NCI-H1105 treated with DMSO at 0.1 percent for 48 hours (cell line): ENCODE measurements around the gene STPG4.
A peak's percentile ranks its signal among the peaks of the same experiment; 100 is the strongest.
"Not testable (repeated sequence)": the region's sequence is repeated elsewhere in the genome, so short reads cannot be mapped to it uniquely, and the experiment has no call there.

Experiments
- DNase-seq: peaks from one replicate; lab custom pipeline; 2025; lab: John Stamatoyannopoulos, UW

Gene STPG4, protein sequence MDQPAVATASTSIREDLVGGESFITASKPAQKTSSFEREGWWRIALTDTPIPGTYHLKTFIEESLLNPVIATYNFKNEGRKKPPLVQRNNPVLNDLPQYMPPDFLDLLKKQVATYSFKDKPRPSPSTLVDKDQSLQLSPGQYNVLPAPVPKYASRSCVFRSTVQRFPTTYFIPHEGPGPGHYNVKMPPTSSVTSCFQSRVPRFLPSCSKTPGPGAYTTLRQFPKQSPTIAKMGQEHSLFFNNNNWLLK

DNA sequence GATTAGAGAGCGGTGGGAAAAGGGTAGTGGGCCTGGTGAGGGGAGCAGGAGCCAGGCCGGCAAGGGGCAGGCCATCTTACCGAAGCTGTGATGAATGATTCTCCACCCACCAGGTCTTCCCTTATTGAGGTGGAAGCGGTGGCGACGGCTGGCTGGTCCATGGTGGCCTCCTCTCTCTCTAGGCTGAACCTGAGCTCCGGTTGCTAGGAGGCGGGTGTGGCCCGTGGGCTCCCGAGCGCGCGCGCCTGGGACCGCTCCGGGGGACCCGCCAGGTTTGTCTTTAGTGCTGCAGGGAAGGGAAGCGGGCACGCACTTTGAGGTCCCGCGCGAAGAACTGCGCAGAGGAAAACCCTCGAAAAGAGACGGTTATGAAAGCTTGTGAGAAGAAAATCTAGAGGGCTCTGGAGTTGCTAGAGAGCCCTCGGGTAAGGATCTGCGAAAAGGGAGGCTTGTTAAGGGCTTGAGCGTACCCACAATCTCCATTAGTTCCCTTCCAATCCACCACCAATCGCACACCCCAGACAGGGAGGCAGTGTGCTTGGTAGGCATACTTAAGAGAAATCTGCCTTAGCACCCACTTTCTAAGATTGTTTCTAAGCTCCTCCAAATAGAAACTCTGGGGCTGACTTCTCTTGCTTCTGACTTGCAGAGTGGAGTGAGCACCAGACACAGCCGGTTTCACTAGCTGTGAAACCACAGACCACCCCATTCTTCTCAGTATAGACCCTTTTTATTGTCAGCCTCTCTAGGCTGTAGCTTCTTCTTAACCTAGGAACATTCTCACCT is at the start of gene STPG4:
Gene STPG4 (minus strand): TSS at position 218 of the 786 bp plus-strand sequence. CDS start 57 bp downstream, at position 161.
- DNase-seq = no peak

DNA sequence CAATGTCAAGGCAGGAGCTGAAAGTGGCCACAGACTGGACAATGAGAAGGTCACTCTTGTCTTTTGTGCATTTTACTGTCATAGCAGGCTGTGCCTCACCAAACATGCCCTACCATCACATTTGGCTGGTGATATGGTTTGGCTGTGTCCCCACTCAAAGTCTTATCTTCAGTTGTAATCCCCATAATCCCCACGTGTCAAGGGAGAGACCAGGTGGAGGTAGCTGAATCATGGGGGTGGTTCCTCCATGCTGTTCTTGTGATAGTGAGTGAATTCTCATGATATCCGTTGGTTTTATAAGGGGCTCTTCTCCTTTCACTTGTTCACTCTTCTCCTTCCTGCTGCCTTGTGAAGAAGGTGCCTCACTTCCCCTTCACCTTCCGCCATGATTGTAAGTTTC is 49.6 kb upstream of the STPG4 start:
- DNase-seq = no peak

GRCh38 chr2:47203995-47204394 is 48.9 kb upstream of the STPG4 start:
- DNase-seq = no peak

GRCh38 chr2:47201224-47201623 is 46.1 kb upstream of the STPG4 start:
- no peak for DNase-seq

DNA sequence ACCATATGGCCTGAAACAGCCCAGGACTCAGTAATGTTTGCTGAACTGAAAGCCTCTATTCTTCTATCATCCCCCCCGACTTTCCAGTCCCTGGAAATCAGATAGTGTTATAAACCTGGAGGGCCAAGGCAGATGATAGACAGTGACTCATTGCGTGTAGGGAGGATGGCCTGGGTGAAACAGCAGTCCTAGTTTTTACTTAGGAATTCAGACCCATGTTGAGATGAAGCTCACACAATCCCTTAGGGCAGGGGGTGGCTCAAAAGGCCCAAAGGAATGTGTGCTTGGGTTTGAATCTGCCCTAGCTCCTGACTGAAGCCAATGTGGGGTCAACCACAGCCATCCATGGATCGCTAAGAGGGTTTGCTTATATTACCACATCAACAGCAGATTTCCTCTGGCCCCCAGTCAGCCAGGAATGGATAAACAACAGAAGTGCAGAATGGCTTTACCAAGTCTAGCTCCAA is 43.9 kb upstream of the STPG4 start:
- DNase-seq = no peak

GRCh38 chr2:47196499-47196898 is 41.4 kb upstream of the STPG4 start:
- no peak for DNase-seq

DNA sequence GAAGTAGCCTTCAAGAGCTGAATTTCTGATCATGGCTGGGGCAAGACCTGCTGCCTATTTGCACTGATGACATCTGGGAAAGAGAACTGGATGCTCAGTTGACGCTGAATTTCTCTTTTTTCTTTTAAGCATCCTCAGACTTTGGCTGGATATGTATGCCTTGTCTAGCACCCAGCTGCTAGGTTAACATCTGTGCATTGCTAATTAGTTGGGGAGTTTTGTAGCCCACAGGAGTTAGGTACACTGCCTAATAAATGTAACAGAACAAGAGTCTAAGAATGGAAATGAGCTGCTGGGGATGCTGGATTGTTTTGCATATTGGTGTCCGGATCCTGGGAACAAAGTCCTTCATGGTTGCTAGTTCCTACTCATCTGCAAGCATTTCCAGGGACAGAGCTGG is 40.9 kb upstream of the STPG4 start:
- DNase-seq = no peak

- DNase-seq = no peak
Observed at GRCh38 chr2:47195148-47195547, 40.0 kb upstream of the STPG4 start.

DNA sequence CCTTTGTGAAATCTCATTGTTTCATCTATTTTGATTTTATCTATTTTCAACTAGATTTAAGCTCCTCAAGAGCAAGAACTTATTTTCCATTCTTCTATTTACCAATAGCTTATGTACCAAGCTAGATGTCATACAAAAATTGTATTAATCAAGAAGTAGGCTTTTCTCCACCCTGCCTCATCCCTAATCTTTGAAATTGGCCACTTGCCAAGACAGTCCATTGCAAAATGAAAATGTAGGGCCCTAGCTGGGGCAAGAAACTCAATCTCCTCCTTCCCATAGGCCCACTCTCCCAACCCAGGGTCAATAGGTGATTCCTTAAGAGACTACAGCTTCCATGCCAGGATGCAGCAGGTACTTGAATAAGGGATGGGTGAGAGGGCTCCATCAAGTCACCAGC is 39.3 kb upstream of the STPG4 start:
- no peak for DNase-seq

DNA sequence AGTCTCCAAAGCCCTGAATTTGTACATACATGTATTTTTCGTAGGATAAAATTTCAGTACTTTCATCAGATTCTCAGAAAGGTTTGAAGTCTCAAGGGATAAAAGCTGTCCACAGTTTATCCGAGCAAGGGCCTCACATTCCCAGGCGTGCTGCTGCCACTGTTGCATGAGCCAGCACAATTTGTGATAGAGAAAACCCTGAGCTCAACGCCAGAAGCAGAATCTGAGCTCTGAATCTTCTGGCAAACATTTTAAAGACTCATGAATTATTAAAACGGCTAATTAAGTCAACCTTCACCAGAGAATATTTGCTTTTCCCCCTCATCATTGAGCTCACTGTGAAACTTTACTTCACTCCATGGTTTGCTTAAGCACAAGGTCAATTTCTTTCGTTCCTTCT is 38.5 kb upstream of the STPG4 start:
- no peak for DNase-seq

- DNase-seq = no peak
Observed at GRCh38 chr2:47190188-47190881, 35.2 kb upstream of the STPG4 start.

DNA sequence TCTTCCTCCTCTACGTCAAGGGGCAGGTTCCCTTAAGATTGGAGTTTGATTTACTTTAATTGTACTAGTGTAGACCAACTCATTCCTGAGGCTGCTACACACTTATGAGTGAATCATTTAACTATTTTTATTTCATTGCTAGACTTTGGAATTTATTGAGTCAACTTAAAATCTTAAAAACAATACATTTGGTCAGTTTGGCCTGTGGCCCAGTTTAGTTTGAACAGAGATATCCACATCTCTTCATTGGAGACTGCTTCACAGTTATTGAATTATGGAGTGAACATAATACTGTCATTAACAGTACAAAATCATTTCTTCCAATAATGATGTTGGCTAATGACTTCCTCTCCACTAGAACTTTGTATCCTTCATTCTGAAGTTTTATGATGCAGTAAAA is 34.5 kb upstream of the STPG4 start:
- DNase-seq = no peak

GRCh38 chr2:47187069-47187468 is 32.0 kb upstream of the STPG4 start:
- DNase-seq = no peak

DNA sequence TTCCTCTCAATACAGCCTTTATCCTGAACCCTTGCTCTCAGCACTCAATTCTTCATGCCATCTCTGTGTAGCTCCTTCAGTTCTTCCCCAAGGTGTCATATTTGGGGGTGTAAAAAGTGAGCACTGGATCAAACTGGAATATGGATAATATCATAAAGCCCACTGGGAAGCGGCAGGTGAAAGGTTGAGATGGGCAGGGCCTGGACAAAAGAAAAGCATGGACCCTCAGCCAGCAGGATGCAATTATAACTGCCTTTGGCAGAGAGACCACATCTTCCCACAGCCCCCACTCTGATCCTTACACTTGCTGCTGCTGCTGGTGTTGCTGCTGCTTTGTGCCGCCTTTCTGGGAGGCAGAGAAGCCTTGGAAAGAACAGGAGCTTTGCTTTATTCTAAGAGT is 31.2 kb upstream of the STPG4 start:
- no peak for DNase-seq

- not testable (repeated sequence) for DNase-seq
Observed at GRCh38 chr2:47185098-47185497, 30.0 kb upstream of the STPG4 start.

DNA sequence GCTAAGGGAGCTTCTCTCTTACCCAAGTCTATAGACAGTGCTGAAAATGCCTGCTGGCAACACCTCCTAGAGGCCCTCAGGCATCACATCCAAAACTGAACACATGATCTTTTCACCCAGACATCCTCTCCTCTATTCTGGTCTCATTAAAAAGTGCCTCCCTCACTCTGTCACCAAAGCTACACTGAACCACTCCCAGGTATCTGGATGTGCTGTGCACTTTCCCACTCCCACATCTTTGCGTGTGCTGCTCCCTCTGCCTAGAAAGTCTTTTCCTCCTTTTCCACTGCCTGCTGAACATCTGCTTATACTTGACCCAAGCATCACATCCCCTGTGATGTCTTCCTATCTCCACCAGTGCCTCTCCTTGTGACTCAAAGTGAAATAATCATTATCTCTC is 26.1 kb upstream of the STPG4 start:
- no peak for DNase-seq

DNA sequence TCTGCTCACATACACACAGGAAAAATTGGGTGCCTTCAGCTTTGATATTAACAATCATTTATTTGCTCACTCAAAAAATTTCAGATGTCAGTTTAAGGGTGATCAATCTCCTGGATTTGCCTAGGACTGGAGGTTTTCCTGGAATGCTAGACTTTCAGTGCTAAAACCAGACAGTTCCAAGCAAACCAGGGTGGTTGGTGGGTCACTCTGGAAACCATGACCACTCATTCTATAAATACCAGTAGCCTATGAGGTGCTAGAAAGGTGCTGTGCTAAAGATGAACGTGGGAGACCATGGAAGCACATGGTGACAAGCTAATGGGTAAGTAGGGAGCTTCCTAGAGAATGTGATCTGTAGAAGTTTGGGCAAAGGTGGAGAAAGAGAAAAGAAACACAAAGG is 25.4 kb upstream of the STPG4 start:
- DNase-seq = no peak

- DNase-seq = no peak
Observed at GRCh38 chr2:47179388-47179787, 24.3 kb upstream of the STPG4 start.

- DNase-seq = no peak
Observed at GRCh38 chr2:47178341-47178740, 23.2 kb upstream of the STPG4 start.

- DNase-seq = no peak
Observed at GRCh38 chr2:47177043-47177565, 22.0 kb upstream of the STPG4 start.

- DNase-seq = peak; percentile 76
Observed at GRCh38 chr2:47174733-47175361, 19.7 kb upstream of the STPG4 start.
